Epithelial cell of proximal tubule (primary cell): ENCODE data around the gene TTC21A. TPM values are rescaled to one million over a fixed set of nuclear protein-coding genes. Genes with fewer than 3 reads are reported as not detected.
"Not testable (repeated sequence)": the region's sequence is repeated elsewhere in the genome, so short reads cannot be mapped to it uniquely, and the experiment has no call there.

ENCODE experiments used
- DNase-seq: peaks from one replicate; pipeline ENCODE4 v3.0.0-alpha.2; 2011; ENCODE audit warnings: low read depth
- H3K4me3 ChIP-seq: 2 replicates; pipeline ENCODE4 v1.5.1; 2011; ENCODE audit warnings: low read depth, mild to moderate bottlenecking, low read length
- CTCF ChIP-seq: conservative IDR thresholded peaks from 2 replicates; pipeline ENCODE4 v1.5.1; 2012; ENCODE audit warnings: low read depth, mild to moderate bottlenecking, low read length
- total RNA-seq: library from RNA; depleted of rRNA; stranded (reverse); fragments of >200 nt; gene quantifications from 2 replicates; pipeline ENCODE4 v1.2.3, GENCODE V29; 2015

The TTC21A gene
- total RNA-seq, 1 donor from 2014 or later = 0.86 TPM

GRCh38 chr3:39170461-39170860 is 63.0 kb downstream of the TTC21A start:
- no peak for TF ChIP-seq CTCF
- no peak for DNase-seq
- H3K4me3 ChIP-seq = no peak overlapping the region

- DNase-seq, H3K4me3 ChIP-seq: not testable (repeated sequence)
Observed at GRCh38 chr3:39170877-39171276, 63.4 kb downstream of the TTC21A start.

GRCh38 chr3:39171860-39172259 is 64.4 kb downstream of the TTC21A start:
- no peak for DNase-seq
- no peak overlapping the region for H3K4me3 ChIP-seq
- TF ChIP-seq CTCF = no peak

- no peak for TF ChIP-seq CTCF
- no peak overlapping the region for H3K4me3 ChIP-seq
- no peak for DNase-seq
Observed at GRCh38 chr3:39173318-39174125, 66.0 kb downstream of the TTC21A start.

GRCh38 chr3:39176025-39176714 is 68.7 kb downstream of the TTC21A start:
- no peak for TF ChIP-seq CTCF
- H3K4me3 ChIP-seq = no peak overlapping the region
- DNase-seq = no peak

GRCh38 chr3:39177708-39178332 is 70.3 kb downstream of the TTC21A start:
- peak; percentile 75 for DNase-seq
- peak overlapping the region; percentile 57 for H3K4me3 ChIP-seq
- no peak for TF ChIP-seq CTCF

- no peak for DNase-seq
- TF ChIP-seq CTCF = no peak
- peak overlapping the region; percentile 57 for H3K4me3 ChIP-seq
Observed at GRCh38 chr3:39178553-39178952, 71.1 kb downstream of the TTC21A start.
